Measurements from ENCODE around the gene SMC5.
"Not testable (repeated sequence)": the region's sequence is repeated elsewhere in the genome, so short reads cannot be mapped to it uniquely, and the experiment has no call there.

DNA sequence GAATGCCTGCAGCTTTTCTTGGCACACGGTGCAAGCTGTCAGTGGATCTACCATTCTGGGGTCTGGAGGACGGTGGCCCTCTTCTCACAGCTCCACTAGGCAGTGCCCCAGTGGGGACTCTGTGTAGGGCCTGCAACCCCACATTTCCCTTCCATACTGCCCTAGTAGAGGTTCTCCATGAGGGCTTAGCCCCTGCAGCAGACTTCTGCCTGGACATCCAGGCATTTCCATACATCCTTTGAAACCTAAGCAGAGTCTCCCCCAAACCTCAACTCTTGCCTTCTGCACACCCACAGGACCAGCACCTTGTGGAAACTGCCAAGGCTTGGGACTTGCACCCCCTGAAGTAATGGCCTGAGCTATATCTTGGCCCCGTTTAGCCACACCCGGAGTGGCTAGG lies 69.8 kb downstream of the SMC5 start:
- TF ChIP-seq, protein P1, sequence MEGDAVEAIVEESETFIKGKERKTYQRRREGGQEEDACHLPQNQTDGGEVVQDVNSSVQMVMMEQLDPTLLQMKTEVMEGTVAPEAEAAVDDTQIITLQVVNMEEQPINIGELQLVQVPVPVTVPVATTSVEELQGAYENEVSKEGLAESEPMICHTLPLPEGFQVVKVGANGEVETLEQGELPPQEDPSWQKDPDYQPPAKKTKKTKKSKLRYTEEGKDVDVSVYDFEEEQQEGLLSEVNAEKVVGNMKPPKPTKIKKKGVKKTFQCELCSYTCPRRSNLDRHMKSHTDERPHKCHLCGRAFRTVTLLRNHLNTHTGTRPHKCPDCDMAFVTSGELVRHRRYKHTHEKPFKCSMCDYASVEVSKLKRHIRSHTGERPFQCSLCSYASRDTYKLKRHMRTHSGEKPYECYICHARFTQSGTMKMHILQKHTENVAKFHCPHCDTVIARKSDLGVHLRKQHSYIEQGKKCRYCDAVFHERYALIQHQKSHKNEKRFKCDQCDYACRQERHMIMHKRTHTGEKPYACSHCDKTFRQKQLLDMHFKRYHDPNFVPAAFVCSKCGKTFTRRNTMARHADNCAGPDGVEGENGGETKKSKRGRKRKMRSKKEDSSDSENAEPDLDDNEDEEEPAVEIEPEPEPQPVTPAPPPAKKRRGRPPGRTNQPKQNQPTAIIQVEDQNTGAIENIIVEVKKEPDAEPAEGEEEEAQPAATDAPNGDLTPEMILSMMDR (IDR thresholded peaks at IDR 0.05; ENCODE audit: insufficient read depth, low read length): not testable (repeated sequence)
- TF ChIP-seq, protein P2, sequence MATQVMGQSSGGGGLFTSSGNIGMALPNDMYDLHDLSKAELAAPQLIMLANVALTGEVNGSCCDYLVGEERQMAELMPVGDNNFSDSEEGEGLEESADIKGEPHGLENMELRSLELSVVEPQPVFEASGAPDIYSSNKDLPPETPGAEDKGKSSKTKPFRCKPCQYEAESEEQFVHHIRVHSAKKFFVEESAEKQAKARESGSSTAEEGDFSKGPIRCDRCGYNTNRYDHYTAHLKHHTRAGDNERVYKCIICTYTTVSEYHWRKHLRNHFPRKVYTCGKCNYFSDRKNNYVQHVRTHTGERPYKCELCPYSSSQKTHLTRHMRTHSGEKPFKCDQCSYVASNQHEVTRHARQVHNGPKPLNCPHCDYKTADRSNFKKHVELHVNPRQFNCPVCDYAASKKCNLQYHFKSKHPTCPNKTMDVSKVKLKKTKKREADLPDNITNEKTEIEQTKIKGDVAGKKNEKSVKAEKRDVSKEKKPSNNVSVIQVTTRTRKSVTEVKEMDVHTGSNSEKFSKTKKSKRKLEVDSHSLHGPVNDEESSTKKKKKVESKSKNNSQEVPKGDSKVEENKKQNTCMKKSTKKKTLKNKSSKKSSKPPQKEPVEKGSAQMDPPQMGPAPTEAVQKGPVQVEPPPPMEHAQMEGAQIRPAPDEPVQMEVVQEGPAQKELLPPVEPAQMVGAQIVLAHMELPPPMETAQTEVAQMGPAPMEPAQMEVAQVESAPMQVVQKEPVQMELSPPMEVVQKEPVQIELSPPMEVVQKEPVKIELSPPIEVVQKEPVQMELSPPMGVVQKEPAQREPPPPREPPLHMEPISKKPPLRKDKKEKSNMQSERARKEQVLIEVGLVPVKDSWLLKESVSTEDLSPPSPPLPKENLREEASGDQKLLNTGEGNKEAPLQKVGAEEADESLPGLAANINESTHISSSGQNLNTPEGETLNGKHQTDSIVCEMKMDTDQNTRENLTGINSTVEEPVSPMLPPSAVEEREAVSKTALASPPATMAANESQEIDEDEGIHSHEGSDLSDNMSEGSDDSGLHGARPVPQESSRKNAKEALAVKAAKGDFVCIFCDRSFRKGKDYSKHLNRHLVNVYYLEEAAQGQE (IDR thresholded peaks at IDR 0.05; ENCODE audit: insufficient replicate concordance, low read depth): not testable (repeated sequence)
